ENCODE data around the gene MFSD8. TPM values are rescaled to one million over a fixed set of nuclear protein-coding genes. Genes with fewer than 3 reads are reported as not detected.

The MFSD8 gene
- total and polyA plus RNA-seq, 3 experiments from 2014 or later: 5.3 to 23.4 (median 17.8) TPM

GRCh38 chr4:127870281-127870680 is 94.7 kb downstream of the MFSD8 start:
- Histone ChIP-seq H3K4me1 (ENCODE audit: insufficient read depth, low read length) (no peaks in the 10 kb centered on the region), H3K27ac (ENCODE audit: low read depth, low read length) (no peak overlapping the region), H3K36me3 (ENCODE audit: insufficient read depth, low read length) (no peaks in the 10 kb centered on the region), H3K9me3 (ENCODE audit: low read length) (no peaks in the 10 kb centered on the region), H3K4me3 (ENCODE audit: low read length) (no peak overlapping the region), H3K27me3 (ENCODE audit: insufficient read depth, low read length, poor library complexity, severe bottlenecking) (no peaks in the 10 kb centered on the region)
- no peak for DNase-seq
- POLR2A ChIA-PET: no interaction called here
- Mint-ChIP-seq H3K36me3 (peaks cover 0 to 5% (median 2%) of the 10 kb centered on the region in 3 donors), H3K27me3 (no peaks in the 10 kb centered on the region), H3K9me3 (no peaks in the 10 kb centered on the region), H3K4me1 (no peaks in the 10 kb centered on the region), H3K27ac (no peak overlapping the region), H3K4me3 (no peak overlapping the region)
- CTCF ChIA-PET: no interaction called here

- Mint-ChIP-seq H3K9me3 (peaks cover 0 to 3% (median 0%) of the 10 kb centered on the region in 5 donors), H3K4me1 (no peaks in the 10 kb centered on the region), H3K36me3 (peaks cover 0 to 5% (median 2%) of the 10 kb centered on the region in 3 donors), H3K4me3 (no peak overlapping the region), H3K27ac (peak overlapping the region in 2 of 8 donors; percentile 2 to 15), H3K27me3 (no peaks in the 10 kb centered on the region)
- Histone ChIP-seq H3K4me1 (ENCODE audit: insufficient read depth, low read length) (no peaks in the 10 kb centered on the region), H3K27me3 (ENCODE audit: insufficient read depth, low read length, poor library complexity, severe bottlenecking) (no peaks in the 10 kb centered on the region), H3K36me3 (ENCODE audit: insufficient read depth, low read length) (no peaks in the 10 kb centered on the region), H3K9me3 (ENCODE audit: low read length) (no peaks in the 10 kb centered on the region), H3K4me3 (ENCODE audit: low read length) (no peak overlapping the region), H3K27ac (ENCODE audit: low read depth, low read length) (no peak overlapping the region)
- DNase-seq: no peak
- POLR2A ChIA-PET: no interaction called here
- CTCF ChIA-PET: no interaction called here
Measured at GRCh38 chr4:127868196-127868595, 96.8 kb downstream of the MFSD8 start.

Other genes with a start within 250 kb of the MFSD8 start
- not detected for gene SLC25A31, start 234.8 kb downstream of the MFSD8 start, total RNA-seq
- not detected for gene SLC25A31, start 234.8 kb downstream of the MFSD8 start, polyA plus RNA-seq
- gene HSPA4L, start 182.9 kb downstream of the MFSD8 start, total RNA-seq: under 1 TPM; 0.50 to 0.55 TPM
- not detected for gene HSPA4L, start 182.9 kb downstream of the MFSD8 start, polyA plus RNA-seq
- gene PLK4, start 84.3 kb downstream of the MFSD8 start, total RNA-seq: 10 to 100 TPM; 29.1 to 32.6 TPM
- gene PLK4, start 84.3 kb downstream of the MFSD8 start, polyA plus RNA-seq: 1.8 TPM
- 10 to 100 TPM; 13.0 to 14.2 TPM for gene ABHD18, start 233 bp upstream of the MFSD8 start, total RNA-seq
- 12.7 TPM for gene ABHD18, start 233 bp upstream of the MFSD8 start, polyA plus RNA-seq
- 10 to 100 TPM; 20.3 to 22.0 TPM for gene LARP1B, start 96.1 kb upstream of the MFSD8 start, total RNA-seq
- 6.8 TPM for gene LARP1B, start 96.1 kb upstream of the MFSD8 start, polyA plus RNA-seq